DOHH2 (cell line): Measurements from ENCODE around the gene INPP5B.

Experiments used
- CTCF ChIP-seq: fragments of 200-600 bp; sonication (generic); IDR thresholded peaks from one replicate; pipeline ENCODE4 v1.5.1; 2014; ENCODE audit warnings: antibody characterized with exemption, mild to moderate bottlenecking, low read depth, low read length; ENCODE audit not compliant: poor library complexity, severe bottlenecking
- EZH2phosphoT487 ChIP-seq: fragments of 200-600 bp; sonication (generic); IDR thresholded peaks from 2 replicates; pipeline ENCODE4 v1.6.1; 2017; ENCODE audit warnings: borderline replicate concordance, mild to moderate bottlenecking, antibody characterized with exemption, low read length, moderate library complexity, mixed read lengths

- TF ChIP-seq CTCF (no peak), EZH2phosphoT487 (no peak)
Measured at GRCh38 chr1:37879865-37880264, 67.0 kb downstream of the INPP5B start.
